Right cardiac atrium (tissue), 5 donors: ENCODE data around the gene LTO1. TPM values are rescaled to one million over a fixed set of nuclear protein-coding genes. Genes with fewer than 3 reads are reported as not detected.
A peak's percentile ranks its signal among the peaks of the same experiment; 100 is the strongest.
"Not testable (repeated sequence)": the region's sequence is repeated elsewhere in the genome, so short reads cannot be mapped to it uniquely, and the experiment has no call there.

Experiments
- ATAC-seq, 2 donors: fragments of 200-7000 bp; cut with Tn5 transposase; one replicate each; pipeline versions ENCODE4 v1.8.0 to v1.9.1; 2020; ENCODE audit warnings: moderate library complexity in 2 of 2, mild to moderate bottlenecking in 1 of 2
- DNase-seq, 3 donors: peaks; one replicate each; pipeline ENCODE4 v3.0.0-alpha.2; 2020
- H3K27ac ChIP-seq: one replicate; pipeline ENCODE4 v1.5.1; 2013; ENCODE audit warnings: mild to moderate bottlenecking, low read length, control low read depth, moderate library complexity
- H3K27me3 ChIP-seq: one replicate; pipeline ENCODE4 v1.6.1; 2013; ENCODE audit not compliant: control insufficient read depth, insufficient read depth
- H3K4me1 ChIP-seq: one replicate; pipeline ENCODE4 v1.6.1; 2013; ENCODE audit warnings: low read length; ENCODE audit not compliant: control insufficient read depth, insufficient read depth
- H3K4me3 ChIP-seq: one replicate; pipeline ENCODE4 v1.5.1; 2013; ENCODE audit warnings: low read length, control low read depth
- H3K9me3 ChIP-seq: one replicate; pipeline ENCODE4 v1.6.1; 2013; ENCODE audit warnings: low read length; ENCODE audit not compliant: control insufficient read depth
- WGBS: extraction: QIAGEN DNeasy Blood & Tissue Kit; methylation state at CpG from one replicate; pipeline ENCODE4 v1.1.7; 2013; 5-methylcytosine and 5-hydroxymethylcytosine counted together
- intact Hi-C, 4 donors: fragments of 100-400 bp; cut with DNase I; formaldehyde crosslinking; loops; one replicate each; pipeline versions ENCODE4 v1.11.0 to v1.14.0; 2022 to 2023
- polyA plus RNA-seq: library from polyadenylated mRNA; stranded (reverse); fragments of 200-250 nt; gene quantifications from one replicate; pipeline ENCODE4 v1.2.3, GENCODE V29; 2013
- total RNA-seq, 4 donors: library from RNA; stranded (reverse); fragmentation: NEBNext Ultra II Directional; extraction: Animal tissue kit (Norgen Biotek cat#: 25700); gene quantifications; one replicate each; pipeline ENCODE4 v1.2.1, GENCODE V29; 2021
- donor health status: healthy with polysubstance abuse.
- donor health status: DM: no; HTN: yes; CAD: no.
- donor health status: DM: no; HTN: no; CAD: no.
- donor health status: DM: no; HTN: yes; CAD: no; lungs with severe emphysema.
- donor health status: DM: yes; HTN: yes; CAD: no.

Gene LTO1
- total and polyA plus RNA-seq, 5 donors = 8.7 to 13.6 (median 10.5) TPM

- DNase-seq = peak; percentile 75 to 91 (median 90)
- H3K4me3 ChIP-seq = no peak overlapping the region
- intact Hi-C loops = loop anchor here in 1 of 4 donors (10.0 kb wide), 1 partner anchor 184 kb away; no protein-coding TSS in a partner anchor
- ATAC-seq = peak; percentile 80 to 88
- WGBS = 31% methylated on average over 20 of the region's 20 CpGs
- H3K9me3 ChIP-seq = no peaks in the 10 kb centered on the region
- no peaks in the 10 kb centered on the region for H3K4me1 ChIP-seq
- H3K27ac ChIP-seq = no peak overlapping the region
- H3K27me3 ChIP-seq = no peaks in the 10 kb centered on the region
Measured at GRCh38 chr11:69700278-69701140, 25.4 kb upstream of the LTO1 start.

- H3K27ac ChIP-seq = no peak overlapping the region
- intact Hi-C loops = no loop called here
- no peaks in the 10 kb centered on the region for H3K27me3 ChIP-seq
- DNase-seq = peak in 1 of 3 donors; percentile 62
- peak in 1 of 2 donors; percentile 34 for ATAC-seq
- no peaks in the 10 kb centered on the region for H3K9me3 ChIP-seq
- 59% methylated on average over 13 of the region's 13 CpGs for WGBS
- H3K4me1 ChIP-seq = no peaks in the 10 kb centered on the region
- H3K4me3 ChIP-seq = no peak overlapping the region
Measured at GRCh38 chr11:69699213-69699612, 24.1 kb upstream of the LTO1 start.

GRCh38 chr11:69698362-69698761 is 23.2 kb upstream of the LTO1 start:
- Histone ChIP-seq H3K4me3 (no peak overlapping the region), H3K9me3 (no peaks in the 10 kb centered on the region), H3K27me3 (no peaks in the 10 kb centered on the region), H3K27ac (no peak overlapping the region), H3K4me1 (no peaks in the 10 kb centered on the region)
- 92% methylated on average over 2 of the region's 2 CpGs for WGBS
- intact Hi-C loops = no loop called here
- ATAC-seq (no peak), DNase-seq (no peak)

GRCh38 chr11:69697861-69698260 is 22.7 kb upstream of the LTO1 start:
- intact Hi-C loops = no loop called here
- no peak for DNase-seq
- Histone ChIP-seq H3K9me3 (no peaks in the 10 kb centered on the region), H3K27me3 (no peaks in the 10 kb centered on the region), H3K4me1 (no peaks in the 10 kb centered on the region), H3K27ac (no peak overlapping the region), H3K4me3 (no peak overlapping the region)
- ATAC-seq = no peak
- 85% methylated on average over 10 of the region's 10 CpGs for WGBS

- intact Hi-C loops = no loop called here
- no peaks in the 10 kb centered on the region for H3K27me3 ChIP-seq
- no peaks in the 10 kb centered on the region for H3K9me3 ChIP-seq
- WGBS = 91% methylated on average over 8 of the region's 8 CpGs
- no peak overlapping the region for H3K4me3 ChIP-seq
- H3K27ac ChIP-seq = no peak overlapping the region
- ATAC-seq (no peak), DNase-seq (no peak)
- no peaks in the 10 kb centered on the region for H3K4me1 ChIP-seq
Measured at GRCh38 chr11:69697469-69697843, 22.3 kb upstream of the LTO1 start.

- ATAC-seq (no peak), DNase-seq (no peak)
- 67% methylated on average over 15 of the region's 15 CpGs for WGBS
- Histone ChIP-seq H3K9me3 (no peaks in the 10 kb centered on the region), H3K4me1 (no peaks in the 10 kb centered on the region), H3K27ac (no peak overlapping the region), H3K27me3 (no peaks in the 10 kb centered on the region), H3K4me3 (no peak overlapping the region)
- intact Hi-C loops = no loop called here
Measured at GRCh38 chr11:69696749-69697468, 21.8 kb upstream of the LTO1 start.

GRCh38 chr11:69695995-69696394 is 20.8 kb upstream of the LTO1 start:
- DNase-seq, H3K4me1 ChIP-seq, ATAC-seq, intact Hi-C loops, H3K27ac ChIP-seq, H3K9me3 ChIP-seq, H3K4me3 ChIP-seq, H3K27me3 ChIP-seq: not testable (repeated sequence)
- 82% methylated on average over 6 of the region's 6 CpGs for WGBS

- Histone ChIP-seq H3K4me1 (no peaks in the 10 kb centered on the region), H3K9me3 (no peaks in the 10 kb centered on the region), H3K4me3 (no peak overlapping the region), H3K27me3 (no peaks in the 10 kb centered on the region), H3K27ac (no peak overlapping the region)
- DNase-seq = no peak
- WGBS = 86% methylated on average over 7 of the region's 7 CpGs
- ATAC-seq = no peak
- intact Hi-C loops = no loop called here
Measured at GRCh38 chr11:69695581-69695980, 20.4 kb upstream of the LTO1 start.

- no peak for ATAC-seq
- Histone ChIP-seq H3K27me3 (no peaks in the 10 kb centered on the region), H3K4me3 (no peak overlapping the region), H3K27ac (no peak overlapping the region), H3K9me3 (no peaks in the 10 kb centered on the region), H3K4me1 (no peaks in the 10 kb centered on the region)
- no peak for DNase-seq
- intact Hi-C loops = no loop called here
- 78% methylated on average over 10 of the region's 10 CpGs for WGBS
Measured at GRCh38 chr11:69694781-69695180, 19.6 kb upstream of the LTO1 start.

GRCh38 chr11:69692422-69692821 is 17.3 kb upstream of the LTO1 start:
- H3K9me3 ChIP-seq = no peaks in the 10 kb centered on the region
- no peak for DNase-seq
- no peaks in the 10 kb centered on the region for H3K4me1 ChIP-seq
- H3K27me3 ChIP-seq = no peaks in the 10 kb centered on the region
- H3K4me3 ChIP-seq = no peak overlapping the region
- intact Hi-C loops = no loop called here
- H3K27ac ChIP-seq = no peak overlapping the region
- no peak for ATAC-seq

- 86% methylated on average over 2 of the region's 2 CpGs for WGBS
- Histone ChIP-seq H3K27me3 (no peaks in the 10 kb centered on the region), H3K27ac (no peak overlapping the region), H3K9me3 (no peaks in the 10 kb centered on the region), H3K4me1 (no peaks in the 10 kb centered on the region), H3K4me3 (no peak overlapping the region)
- ATAC-seq = no peak
- intact Hi-C loops = no loop called here
- DNase-seq = no peak
Measured at GRCh38 chr11:69691463-69691862, 16.3 kb upstream of the LTO1 start.
